HepG2 (cell line): ENCODE results near the gene CRIP1. TPM values are rescaled to one million over a fixed set of nuclear protein-coding genes. Genes with fewer than 3 reads are reported as not detected.

ENCODE experiments used
- AGO2 ChIP-seq: fragments of 200-400 bp; formaldehyde crosslinking; optimal IDR thresholded peaks from 2 replicates; pipeline ENCODE3; 2017; ENCODE audit warnings: mild to moderate bottlenecking, low read depth, low read length, moderate library complexity
- BCL6 ChIP-seq: IDR thresholded peaks from 2 replicates; pipeline ENCODE4 v1.6.1; 2016; ENCODE audit warnings: missing genetic modification reagents, missing compliant biosample characterization
- CREBL2 ChIP-seq: sonication (generic); formaldehyde crosslinking; IDR thresholded peaks from 2 replicates; pipeline ENCODE4 v1.8.1; 2023; ENCODE audit warnings: missing genetic modification reagents, mild to moderate bottlenecking, borderline replicate concordance
- DBP ChIP-seq: sonication (generic); formaldehyde crosslinking; IDR thresholded peaks from 2 replicates; pipeline ENCODE4 v1.4.0; 2020; ENCODE audit warnings: missing genetic modification reagents; ENCODE audit errors: not compliant biosample characterization
- GABPB1 ChIP-seq: IDR thresholded peaks from 2 replicates; pipeline ENCODE4 v1.6.1; 2016; ENCODE audit warnings: mild to moderate bottlenecking, missing genetic modification reagents, moderate library complexity, missing compliant biosample characterization
- MEIS2 ChIP-seq: sonication (generic); formaldehyde crosslinking; IDR thresholded peaks from 2 replicates; pipeline ENCODE4 v1.9.0; 2021; ENCODE audit warnings: mild to moderate bottlenecking, missing genetic modification reagents
- NFAT5 ChIP-seq: sonication (generic); formaldehyde crosslinking; IDR thresholded peaks from 2 replicates; pipeline ENCODE4 v1.4.0; 2020; ENCODE audit warnings: missing genetic modification reagents
- NR2F1 ChIP-seq, 2 experiments: fragments of 450-650 bp in 1 of 2; formaldehyde crosslinking in 1 of 2; IDR thresholded peaks; 2 replicates each; pipeline versions ENCODE4 v1.5.0 to v1.6.1; 2016 to 2020; ENCODE audit warnings: mild to moderate bottlenecking in 1 of 2, missing compliant biosample characterization in 1 of 2, missing genetic modification reagents in 1 of 2, moderate library complexity in 1 of 2
- PTBP1 ChIP-seq: fragments of 200-400 bp; formaldehyde crosslinking; IDR thresholded peaks from 2 replicates; pipeline ENCODE4 v1.6.1; 2018; ENCODE audit warnings: low read length, low read depth; ENCODE audit not compliant: poor library complexity, severe bottlenecking
- RARA ChIP-seq: IDR thresholded peaks from 2 replicates; pipeline ENCODE4 v1.6.1; 2016; ENCODE audit warnings: missing genetic modification reagents, missing compliant biosample characterization
- RBFOX2 ChIP-seq: fragments of 200-400 bp; formaldehyde crosslinking; IDR thresholded peaks from 2 replicates; pipeline ENCODE4 v1.6.1; 2017; ENCODE audit warnings: low read depth, mild to moderate bottlenecking, low read length
- ZBTB33 ChIP-seq: sonication (generic); formaldehyde crosslinking; IDR thresholded peaks from 2 replicates; pipeline ENCODE4 v1.4.0; 2020; ENCODE audit warnings: missing genetic modification reagents
- ZNF350 ChIP-seq: sonication (generic); formaldehyde crosslinking; IDR thresholded peaks from 2 replicates; pipeline ENCODE4 v1.4.0; 2020; ENCODE audit warnings: mild to moderate bottlenecking, low read depth, missing genetic modification reagents, borderline replicate concordance
- ZNF550 ChIP-seq: sonication (generic); formaldehyde crosslinking; IDR thresholded peaks from 2 replicates; pipeline ENCODE4 v1.4.0; 2020; ENCODE audit warnings: mild to moderate bottlenecking, missing genetic modification reagents, borderline replicate concordance
- ZNF605 ChIP-seq: sonication (generic); formaldehyde crosslinking; IDR thresholded peaks from 2 replicates; pipeline ENCODE4 v1.8.0; 2022; ENCODE audit warnings: mild to moderate bottlenecking, missing genetic modification reagents
- ZNF770 ChIP-seq: sonication (generic); formaldehyde crosslinking; IDR thresholded peaks from 2 replicates; pipeline ENCODE4 v1.5.0; 2020; ENCODE audit warnings: mild to moderate bottlenecking, missing genetic modification reagents
- ZSCAN29 ChIP-seq: sonication (generic); formaldehyde crosslinking; conservative IDR thresholded peaks from 2 replicates; pipeline ENCODE4 v1.4.0; 2020; ENCODE audit warnings: mild to moderate bottlenecking, missing genetic modification reagents
- polyA plus RNA-seq, 8 experiments: library from polyadenylated mRNA; depleted of rRNA in 3 of 8; stranded (reverse) in 7 of 8; unstranded in 1 of 8; fragments of >200 nt; fragmentation: Illumina TruSeq in 4 of 8; extraction: Trizol in 4 of 8; gene quantifications; 2 replicates each; pipeline versions ENCODE4 v1.2.1 to v1.2.3, GENCODE V29; 2011 to 2016; ENCODE audit warnings: low read depth in 4 of 8, missing spikeins in 1 of 8, mixed read lengths in 1 of 8; ENCODE audit not compliant: insufficient read depth in 1 of 8
- total RNA-seq, 5 experiments: library from RNA; depleted of rRNA; stranded (reverse); fragments of >200 nt; fragmentation: Illumina TruSeq; extraction: Trizol; gene quantifications; 2 replicates each; pipeline ENCODE4 v1.2.3, GENCODE V29; 2016; ENCODE audit warnings: low read depth in 1 of 5

The CRIP1 gene
- total and polyA plus RNA-seq, 2 of the 13 experiments (the other 11 are each of a cell fraction or from before 2014, with no cell fraction given), result 53.9 to 59.5 TPM

- TF ChIP-seq CREBL2 (no peak), NR2F1 (CRISPR knock-in tag; IDR thresholded peaks at IDR 0.05) (0 out of 4 replicates have a peak, but pooled peaks of 1 of the 2 experiments have one; percentile 5), ZBTB33 (CRISPR knock-in tag) (peak; percentile 77), GABPB1 (CRISPR knock-in tag) (0 out of 2 replicates have a peak, but pooled peaks have one; percentile 10), ZNF605 (CRISPR knock-in tag) (0 out of 2 replicates have a peak, but pooled peaks have one; percentile 37), BCL6 (CRISPR knock-in tag) (0 out of 2 replicates have a peak, but pooled peaks have one; percentile 10), RBFOX2 (peak; percentile 61), AGO2 (peak; percentile 90), ZNF550 (0 out of 2 replicates have a peak, but pooled peaks have one; percentile 21), ZSCAN29 (0 out of 2 replicates have a peak, but pooled peaks have one; percentile 57), DBP (peak; percentile 29), RARA (peak; percentile 79), NFAT5 (CRISPR knock-in tag) (no peak), PTBP1 (no peak), MEIS2 (CRISPR knock-in tag) (no peak), ZNF350 (CRISPR knock-in tag) (peak; percentile 42), ZNF770 (CRISPR knock-in tag) (peak; percentile 10; the same call in 1 of the 2 replicates)
Measured at GRCh38 chr14:105496831-105497591, 10.3 kb downstream of the CRIP1 start (continued).
